HG03442 (cell line): Measurements from ENCODE around the gene SH3BP5.

Source experiments
- ATAC-seq: cut with Tn5 transposase; IDR thresholded peaks from one replicate; pipeline ENCODE4 v1.9.1; 2021; ENCODE audit warnings: mild to moderate bottlenecking, moderate library complexity; ENCODE audit not compliant: unreplicated experiment

Gene SH3BP5

GRCh38 chr3:15260531-15260930 lies 71.9 kb downstream of the SH3BP5 start:
- ATAC-seq, result no peak

- ATAC-seq, result no peak
Observed at GRCh38 chr3:15258720-15259119, 73.7 kb downstream of the SH3BP5 start.

DNA sequence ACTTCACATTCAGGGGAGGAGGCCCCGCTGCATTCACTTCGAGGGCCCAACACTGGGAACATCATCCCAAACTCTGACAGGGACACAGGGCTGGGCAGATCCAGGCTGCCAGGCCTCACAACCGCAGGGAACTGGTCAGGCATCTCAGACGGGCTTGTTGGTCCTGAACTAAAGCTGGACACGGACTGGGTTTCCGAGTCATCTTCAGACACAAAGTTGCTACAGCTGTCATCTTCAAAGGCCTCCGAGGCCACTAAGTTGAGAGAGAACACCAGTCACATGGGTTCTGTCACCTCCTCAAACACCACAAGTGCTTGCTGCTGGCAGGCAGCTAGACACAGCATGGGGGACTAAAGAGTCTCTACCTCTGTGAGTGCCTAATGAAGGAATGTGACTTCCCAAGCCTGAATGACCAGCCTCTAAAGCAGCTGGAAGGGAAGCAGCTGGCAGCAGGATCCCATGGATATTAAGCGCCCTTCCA lies 75.5 kb downstream of the SH3BP5 start:
- ATAC-seq, result no peak

- no peak for ATAC-seq
Observed at GRCh38 chr3:15255215-15255614, 77.2 kb downstream of the SH3BP5 start.

GRCh38 chr3:15253023-15253697 lies 79.2 kb downstream of the SH3BP5 start:
- no peak for ATAC-seq

- no peak for ATAC-seq
Observed at GRCh38 chr3:15246186-15246585, 86.2 kb downstream of the SH3BP5 start.

DNA sequence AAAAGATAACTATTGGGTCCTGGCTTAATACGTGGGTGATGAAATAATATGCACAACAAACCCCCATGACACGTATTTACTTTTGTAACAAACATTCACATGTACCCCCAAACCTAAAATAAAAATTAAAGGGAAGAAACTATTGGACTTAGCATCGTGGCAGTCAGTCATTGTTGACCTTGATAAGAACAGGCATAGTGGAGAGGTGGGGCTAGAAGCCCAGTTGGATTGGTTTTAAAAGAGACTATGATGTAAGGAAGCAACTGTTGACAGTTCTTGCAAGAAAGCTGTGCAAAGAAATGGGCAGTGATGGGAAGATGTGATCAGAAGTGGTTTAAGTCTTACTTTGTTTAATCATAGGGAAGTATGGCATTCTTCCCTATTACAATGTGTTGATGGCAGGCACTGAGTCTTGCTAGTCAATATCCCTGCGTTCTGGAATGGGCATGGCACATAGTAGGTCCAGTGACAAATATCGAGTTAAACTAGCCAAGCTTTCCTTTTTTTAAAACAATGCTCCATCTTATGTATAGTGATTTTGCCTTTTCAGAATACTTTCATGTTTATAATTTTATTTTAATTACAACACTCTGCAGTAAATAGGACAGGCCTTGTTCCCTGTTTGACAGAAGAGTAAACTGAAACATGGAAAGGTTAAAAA lies 88.4 kb downstream of the SH3BP5 start:
- no peak for ATAC-seq

DNA sequence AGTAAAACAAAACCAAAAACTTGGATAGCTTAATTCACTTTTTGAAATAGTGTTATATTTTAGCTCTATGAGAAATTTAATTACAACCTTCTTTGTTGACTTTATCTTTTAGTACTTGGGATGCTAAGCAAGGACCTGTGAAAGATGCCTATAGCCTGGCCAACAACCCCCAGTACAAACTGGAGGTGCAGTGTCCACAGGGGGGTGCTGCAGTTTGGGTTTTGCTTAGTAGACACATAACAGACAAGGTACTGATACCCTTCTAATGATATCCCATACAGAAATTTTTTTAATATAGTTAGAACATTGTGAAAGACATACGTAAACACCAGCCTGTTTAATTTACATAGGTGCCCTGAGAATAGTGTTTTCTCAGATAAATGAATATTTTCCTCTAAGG lies 91.0 kb downstream of the SH3BP5 start:
- ATAC-seq, result no peak

GRCh38 chr3:15229262-15229661 lies 103.1 kb downstream of the SH3BP5 start:
- ATAC-seq, result no peak

DNA sequence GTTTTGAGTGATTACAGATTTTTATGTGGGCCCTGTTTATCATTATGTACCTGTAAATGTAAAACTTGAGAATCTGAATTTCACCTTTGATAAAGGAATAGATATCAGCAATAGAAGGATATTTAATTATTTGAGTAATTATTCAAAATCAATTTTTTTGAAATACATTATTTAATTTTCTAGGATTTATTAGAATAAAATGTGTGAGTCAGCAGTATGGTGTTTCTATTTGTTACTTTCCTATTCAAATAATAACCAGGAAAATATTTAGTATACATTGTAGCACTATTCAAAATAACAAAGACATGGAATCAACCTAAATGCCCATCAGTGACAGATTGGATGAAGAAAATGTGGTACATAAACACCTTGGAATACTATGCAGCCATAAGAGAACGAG lies 104.2 kb downstream of the SH3BP5 start:
- ATAC-seq, result no peak

GRCh38 chr3:15223685-15224572 lies 108.5 kb downstream of the SH3BP5 start:
- no peak for ATAC-seq

GRCh38 chr3:15221574-15222217 lies 110.7 kb downstream of the SH3BP5 start:
- ATAC-seq, result no peak

GRCh38 chr3:15220661-15221060 lies 111.7 kb downstream of the SH3BP5 start:
- no peak for ATAC-seq

DNA sequence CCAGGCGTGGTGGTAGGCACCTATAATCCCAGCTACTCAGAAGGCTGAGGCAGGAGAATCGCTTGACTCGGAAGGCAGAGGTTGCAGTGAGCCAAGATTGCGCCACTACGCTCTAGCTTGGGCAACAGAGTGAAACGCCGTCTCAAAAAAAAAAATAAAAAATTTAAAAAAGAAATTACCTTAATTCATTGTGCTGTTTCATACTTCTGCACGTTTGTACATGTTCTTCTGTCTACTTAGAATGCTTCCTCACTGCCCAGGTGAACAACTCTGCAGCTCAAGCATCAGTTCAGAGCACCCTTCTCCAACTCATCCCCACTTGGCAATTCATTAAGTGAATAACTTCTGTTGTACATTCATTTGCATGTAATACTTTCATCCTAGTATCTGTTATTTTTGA lies 112.3 kb downstream of the SH3BP5 start:
- ATAC-seq, result no peak

GRCh38 chr3:15218689-15219088 lies 113.7 kb downstream of the SH3BP5 start:
- no peak for ATAC-seq

GRCh38 chr3:15217841-15218267 lies 114.5 kb downstream of the SH3BP5 start:
- no peak for ATAC-seq

- no peak for ATAC-seq
Observed at GRCh38 chr3:15217011-15217671, 115.2 kb downstream of the SH3BP5 start.

GRCh38 chr3:15216501-15216900 lies 115.9 kb downstream of the SH3BP5 start:
- ATAC-seq, result no peak

GRCh38 chr3:15215996-15216395 lies 116.4 kb downstream of the SH3BP5 start:
- ATAC-seq, result no peak

GRCh38 chr3:15214758-15215157 lies 117.6 kb downstream of the SH3BP5 start:
- no peak for ATAC-seq

- no peak for ATAC-seq
Observed at GRCh38 chr3:15211937-15212336, 120.4 kb downstream of the SH3BP5 start.
